ENCODE measurements around the gene ZFP36L1. TPM values are rescaled to one million over a fixed set of nuclear protein-coding genes. Genes with fewer than 3 reads are reported as not detected.

Gene ZFP36L1
- total RNA-seq, 1 experiment from 2014 or later = 426 TPM

GRCh38 chr14:68748691-68749090, 44.2 kb downstream of the ZFP36L1 start:
- ChIA-PET POLR2A (no interaction called here), CTCF (no interaction called here)
- DNase-seq (ENCODE audit: unreplicated experiment) = no peak
- H3K4me3 Mint-ChIP-seq (ENCODE audit: unreplicated experiment) = no peak overlapping the region
- H3K27ac Mint-ChIP-seq (ENCODE audit: low read depth, unreplicated experiment) = no peak overlapping the region
- no peaks in the 10 kb centered on the region for H3K9me3 Mint-ChIP-seq (ENCODE audit: unreplicated experiment)
- H3K4me1 Mint-ChIP-seq (ENCODE audit: insufficient read depth, unreplicated experiment) = no peaks in the 10 kb centered on the region
- H3K36me3 Mint-ChIP-seq (ENCODE audit: insufficient read depth, unreplicated experiment) = no peaks in the 10 kb centered on the region
- BruUV-seq (replicated peaks) = no TSS peak
- TF ChIP-seq, protein P1, sequence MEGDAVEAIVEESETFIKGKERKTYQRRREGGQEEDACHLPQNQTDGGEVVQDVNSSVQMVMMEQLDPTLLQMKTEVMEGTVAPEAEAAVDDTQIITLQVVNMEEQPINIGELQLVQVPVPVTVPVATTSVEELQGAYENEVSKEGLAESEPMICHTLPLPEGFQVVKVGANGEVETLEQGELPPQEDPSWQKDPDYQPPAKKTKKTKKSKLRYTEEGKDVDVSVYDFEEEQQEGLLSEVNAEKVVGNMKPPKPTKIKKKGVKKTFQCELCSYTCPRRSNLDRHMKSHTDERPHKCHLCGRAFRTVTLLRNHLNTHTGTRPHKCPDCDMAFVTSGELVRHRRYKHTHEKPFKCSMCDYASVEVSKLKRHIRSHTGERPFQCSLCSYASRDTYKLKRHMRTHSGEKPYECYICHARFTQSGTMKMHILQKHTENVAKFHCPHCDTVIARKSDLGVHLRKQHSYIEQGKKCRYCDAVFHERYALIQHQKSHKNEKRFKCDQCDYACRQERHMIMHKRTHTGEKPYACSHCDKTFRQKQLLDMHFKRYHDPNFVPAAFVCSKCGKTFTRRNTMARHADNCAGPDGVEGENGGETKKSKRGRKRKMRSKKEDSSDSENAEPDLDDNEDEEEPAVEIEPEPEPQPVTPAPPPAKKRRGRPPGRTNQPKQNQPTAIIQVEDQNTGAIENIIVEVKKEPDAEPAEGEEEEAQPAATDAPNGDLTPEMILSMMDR (IDR thresholded peaks at IDR 0.05; ENCODE audit: unreplicated experiment) = no peak
- intact Hi-C loops (cut with micrococcal nuclease) = no loop called here
- no peaks in the 10 kb centered on the region for H3K27me3 Mint-ChIP-seq (ENCODE audit: insufficient read depth, unreplicated experiment)

GRCh38 chr14:68748260-68748659, 44.6 kb downstream of the ZFP36L1 start:
- intact Hi-C loops (cut with micrococcal nuclease) = no loop called here
- Mint-ChIP-seq H3K27ac (ENCODE audit: low read depth, unreplicated experiment) (no peak overlapping the region), H3K4me1 (ENCODE audit: insufficient read depth, unreplicated experiment) (no peaks in the 10 kb centered on the region), H3K9me3 (ENCODE audit: unreplicated experiment) (no peaks in the 10 kb centered on the region), H3K36me3 (ENCODE audit: insufficient read depth, unreplicated experiment) (no peaks in the 10 kb centered on the region), H3K27me3 (ENCODE audit: insufficient read depth, unreplicated experiment) (no peaks in the 10 kb centered on the region), H3K4me3 (ENCODE audit: unreplicated experiment) (no peak overlapping the region)
- CTCF ChIA-PET = no interaction called here
- TF ChIP-seq, protein P1 (IDR thresholded peaks at IDR 0.05; ENCODE audit: unreplicated experiment) = no peak
- BruUV-seq (replicated peaks) = no TSS peak
- no peak for DNase-seq (ENCODE audit: unreplicated experiment)
- POLR2A ChIA-PET = no interaction called here

DNA sequence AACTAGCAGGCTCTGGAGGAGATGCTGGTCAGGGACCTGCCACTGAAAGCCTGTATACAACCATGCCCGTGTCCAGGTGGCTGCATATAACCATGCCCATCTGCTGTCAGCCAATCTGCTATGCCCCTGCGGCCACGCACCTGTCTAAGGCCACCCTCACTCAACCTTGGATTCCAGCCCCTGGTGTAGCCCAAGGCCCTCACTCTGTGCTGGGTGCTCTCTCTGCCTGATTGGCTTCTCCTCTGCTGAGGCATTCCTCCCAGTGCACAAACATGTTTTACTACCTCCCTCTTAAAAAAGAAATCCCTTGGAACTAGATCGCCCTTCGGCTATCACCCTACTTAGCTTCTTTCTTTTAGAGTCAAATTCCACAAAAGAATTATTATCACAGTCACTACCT, 45.5 kb downstream of the ZFP36L1 start:
- Mint-ChIP-seq H3K27ac (ENCODE audit: low read depth, unreplicated experiment) (no peak overlapping the region), H3K4me1 (ENCODE audit: insufficient read depth, unreplicated experiment) (no peaks in the 10 kb centered on the region), H3K27me3 (ENCODE audit: insufficient read depth, unreplicated experiment) (no peaks in the 10 kb centered on the region), H3K9me3 (ENCODE audit: unreplicated experiment) (no peaks in the 10 kb centered on the region), H3K4me3 (ENCODE audit: unreplicated experiment) (no peak overlapping the region), H3K36me3 (ENCODE audit: insufficient read depth, unreplicated experiment) (no peaks in the 10 kb centered on the region)
- no peak for DNase-seq (ENCODE audit: unreplicated experiment)
- TF ChIP-seq, protein P1 (IDR thresholded peaks at IDR 0.05; ENCODE audit: unreplicated experiment) = no peak
- POLR2A ChIA-PET = no interaction called here
- intact Hi-C loops (cut with micrococcal nuclease) = no loop called here
- CTCF ChIA-PET = no interaction called here
- BruUV-seq (replicated peaks) = no TSS peak

- no peak for DNase-seq (ENCODE audit: unreplicated experiment)
- H3K9me3 Mint-ChIP-seq (ENCODE audit: unreplicated experiment) = no peaks in the 10 kb centered on the region
- no peak overlapping the region for H3K4me3 Mint-ChIP-seq (ENCODE audit: unreplicated experiment)
- no peaks in the 10 kb centered on the region for H3K27me3 Mint-ChIP-seq (ENCODE audit: insufficient read depth, unreplicated experiment)
- ChIA-PET CTCF (interaction anchor here (1.4 kb wide), 1 partner anchor 11 kb away, joined by 3 read pairs; no protein-coding TSS in a partner anchor), POLR2A (no interaction called here)
- no TSS peak for BruUV-seq (replicated peaks)
- TF ChIP-seq, protein P1 (IDR thresholded peaks at IDR 0.05; ENCODE audit: unreplicated experiment) = no peak
- no peaks in the 10 kb centered on the region for H3K36me3 Mint-ChIP-seq (ENCODE audit: insufficient read depth, unreplicated experiment)
- no peak overlapping the region for H3K27ac Mint-ChIP-seq (ENCODE audit: low read depth, unreplicated experiment)
- no peaks in the 10 kb centered on the region for H3K4me1 Mint-ChIP-seq (ENCODE audit: insufficient read depth, unreplicated experiment)
- intact Hi-C loops (cut with micrococcal nuclease) = no loop called here
Observed at GRCh38 chr14:68744613-68745012, 48.3 kb downstream of the ZFP36L1 start.

All from MCF 10A (cell line).